ENCODE measurements around the gene AXL. TPM values are rescaled to one million over a fixed set of nuclear protein-coding genes. Genes with fewer than 3 reads are reported as not detected.

AXL gene
- total RNA-seq, 2 donors from 2014 or later = 138 to 157 TPM

- H3K27ac ChIP-seq = no peak overlapping the region
Measured at GRCh38 chr19:41232686-41233085, 13.7 kb downstream of the AXL start.

DNA sequence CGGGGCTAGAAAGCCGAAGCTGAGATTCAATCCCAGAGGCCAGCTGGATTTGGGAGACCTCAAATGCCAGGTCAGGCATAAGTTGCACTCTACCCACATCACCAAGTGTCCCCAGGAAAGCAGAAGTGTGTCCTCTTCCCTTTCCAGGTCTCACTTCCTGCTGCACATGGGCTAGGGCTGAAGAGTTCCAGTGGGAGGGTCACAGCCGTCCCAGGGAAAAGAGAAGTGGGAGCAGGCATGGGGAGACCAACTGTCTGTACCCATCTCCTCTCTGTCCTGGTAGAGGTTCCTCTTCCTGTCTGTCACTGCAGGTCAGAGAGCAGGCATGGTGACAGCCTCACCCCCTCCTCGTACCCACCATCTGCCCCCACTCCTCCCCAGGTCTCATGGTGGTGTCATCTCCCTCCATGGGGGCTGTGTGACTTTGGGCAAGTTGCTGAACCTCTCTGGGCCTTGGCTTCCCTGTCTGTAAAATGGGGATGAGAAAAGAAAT, 14.8 kb downstream of the AXL start:
- Histone ChIP-seq H3K27me3 (replicated peaks; ENCODE audit: insufficient read depth) (no peaks in the 10 kb centered on the region), H3K36me3 (peaks cover 54% of the 10 kb centered on the region), H3K4me3 (no peak overlapping the region), H3K9me3 (no peaks in the 10 kb centered on the region), H3K27ac (no peak overlapping the region), H3K4me1 (ENCODE audit: control insufficient read depth in 1 of 2, low read depth in 2 of 2) (peaks cover 2 to 5% of the 10 kb centered on the region in 2 donors)
- DNase-seq (ENCODE audit: low spot score) = no peak
- ATAC-seq (ENCODE audit: insufficient number of reproducible peaks, low FRiP score, low read depth) = no peak
- TF ChIP-seq CTCF (IDR thresholded peaks at IDR 0.05) = no peak

More at GRCh38 chr19:41232686-41233085, 13.7 kb downstream of the AXL start:
- H3K4me3 ChIP-seq = no peak overlapping the region
- peaks cover 44% of the 10 kb centered on the region for H3K36me3 ChIP-seq
- H3K4me1 ChIP-seq (ENCODE audit: control insufficient read depth in 1 of 2, low read depth in 2 of 2) = peaks cover 2 to 6% of the 10 kb centered on the region in 2 donors
- no peak for DNase-seq (ENCODE audit: low spot score)
- no peaks in the 10 kb centered on the region for H3K9me3 ChIP-seq
- no peak for TF ChIP-seq CTCF (IDR thresholded peaks at IDR 0.05)
- no peak for ATAC-seq (ENCODE audit: insufficient number of reproducible peaks, low FRiP score, low read depth)
- no peaks in the 10 kb centered on the region for H3K27me3 ChIP-seq (replicated peaks; ENCODE audit: insufficient read depth)

- H3K27ac ChIP-seq = no peak overlapping the region
- H3K9me3 ChIP-seq = no peaks in the 10 kb centered on the region
- H3K4me1 ChIP-seq (ENCODE audit: control insufficient read depth in 1 of 2, low read depth in 2 of 2) = peaks cover 0 to under 1% of the 10 kb centered on the region in 2 donors
- H3K36me3 ChIP-seq = peaks cover 63% of the 10 kb centered on the region
- DNase-seq (ENCODE audit: low spot score) (no peak), ATAC-seq (ENCODE audit: insufficient number of reproducible peaks, low FRiP score, low read depth) (no peak)
- TF ChIP-seq CTCF (IDR thresholded peaks at IDR 0.05) = no peak
- no peak overlapping the region for H3K4me3 ChIP-seq
- no peaks in the 10 kb centered on the region for H3K27me3 ChIP-seq (replicated peaks; ENCODE audit: insufficient read depth)
Measured at GRCh38 chr19:41234512-41235168, 15.6 kb downstream of the AXL start.

- TF ChIP-seq CTCF (IDR thresholded peaks at IDR 0.05) = no peak
- Histone ChIP-seq H3K4me1 (ENCODE audit: control insufficient read depth in 1 of 2, low read depth in 2 of 2) (no peaks in the 10 kb centered on the region), H3K36me3 (peaks cover 65% of the 10 kb centered on the region), H3K4me3 (no peak overlapping the region), H3K9me3 (no peaks in the 10 kb centered on the region), H3K27me3 (replicated peaks; ENCODE audit: insufficient read depth) (no peaks in the 10 kb centered on the region), H3K27ac (no peak overlapping the region)
- ATAC-seq (ENCODE audit: insufficient number of reproducible peaks, low FRiP score, low read depth) (no peak), DNase-seq (ENCODE audit: low spot score) (no peak)
Measured at GRCh38 chr19:41235480-41235879, 16.5 kb downstream of the AXL start.

GRCh38 chr19:41238244-41238643, 19.2 kb downstream of the AXL start:
- no peak for TF ChIP-seq CTCF (IDR thresholded peaks at IDR 0.05)
- Histone ChIP-seq H3K27me3 (replicated peaks; ENCODE audit: insufficient read depth) (no peaks in the 10 kb centered on the region), H3K4me1 (ENCODE audit: control insufficient read depth in 1 of 2, low read depth in 2 of 2) (no peaks in the 10 kb centered on the region), H3K27ac (no peak overlapping the region), H3K4me3 (no peak overlapping the region), H3K36me3 (peaks cover 77% of the 10 kb centered on the region), H3K9me3 (no peaks in the 10 kb centered on the region)
- DNase-seq (ENCODE audit: low spot score) = no peak
- ATAC-seq (ENCODE audit: insufficient number of reproducible peaks, low FRiP score, low read depth) = no peak
